GM18868 (cell line): ENCODE measurements around the gene RECQL5.
A peak's percentile ranks its signal among the peaks of the same experiment; 100 is the strongest.

ENCODE experiments used
- ATAC-seq: cut with Tn5 transposase; IDR thresholded peaks from one replicate; pipeline ENCODE4 v1.9.1; 2021; ENCODE audit warnings: mild to moderate bottlenecking, moderate library complexity; ENCODE audit not compliant: unreplicated experiment

Gene RECQL5

GRCh38 chr17:75666959-75667790 is at the start of gene RECQL5, which contains the start of gene SAP30BP:
Gene RECQL5 (minus strand): TSS chr17:75667154. CDS start chr17:75666557, 597 bp downstream.
Gene SAP30BP (plus strand): TSS chr17:75667338. CDS start chr17:75667373, 35 bp downstream.
- ATAC-seq = peak; percentile 67

GRCh38 chr17:75712446-75712845 is 45.5 kb upstream of the RECQL5 start:
- ATAC-seq = no peak

- no peak for ATAC-seq
Observed at GRCh38 chr17:75707079-75707571, 40.2 kb upstream of the RECQL5 start.

GRCh38 chr17:75706042-75706728 is 39.2 kb upstream of the RECQL5 start:
- ATAC-seq = no peak

GRCh38 chr17:75704963-75705875 is 38.3 kb upstream of the RECQL5 start:
- ATAC-seq = no peak

- no peak for ATAC-seq
Observed at GRCh38 chr17:75703591-75703990, 36.6 kb upstream of the RECQL5 start.

- ATAC-seq = no peak
Observed at GRCh38 chr17:75703191-75703590, 36.2 kb upstream of the RECQL5 start.

- ATAC-seq = no peak
Observed at GRCh38 chr17:75701288-75701687, 34.3 kb upstream of the RECQL5 start.

- ATAC-seq = no peak
Observed at GRCh38 chr17:75698659-75699058, 31.7 kb upstream of the RECQL5 start.

- no peak for ATAC-seq
Observed at GRCh38 chr17:75697651-75698291, 30.8 kb upstream of the RECQL5 start.

- ATAC-seq = no peak
Observed at GRCh38 chr17:75695830-75696271, 28.9 kb upstream of the RECQL5 start.

GRCh38 chr17:75695141-75695829 is 28.3 kb upstream of the RECQL5 start:
- ATAC-seq = no peak

GRCh38 chr17:75694536-75694935 is 27.6 kb upstream of the RECQL5 start:
- ATAC-seq = no peak

- ATAC-seq = no peak
Observed at GRCh38 chr17:75693500-75694481, 26.8 kb upstream of the RECQL5 start.

GRCh38 chr17:75692976-75693375 is 26.0 kb upstream of the RECQL5 start:
- ATAC-seq = no peak

- ATAC-seq = no peak
Observed at GRCh38 chr17:75691801-75692626, 25.1 kb upstream of the RECQL5 start.

GRCh38 chr17:75691371-75691791 is 24.4 kb upstream of the RECQL5 start:
- ATAC-seq = no peak

- ATAC-seq = peak; percentile 49
Observed at GRCh38 chr17:75689441-75689873, 22.5 kb upstream of the RECQL5 start.
